CD4-positive, alpha-beta T cell treated with Interleukin-6 at 100 ng/mL for 8 hours (primary cell): Measurements from ENCODE around the gene ENPP6.
"Not testable (repeated sequence)": the region's sequence is repeated elsewhere in the genome, so short reads cannot be mapped to it uniquely, and the experiment has no call there.

Experiments
- DNase-seq: peaks from one replicate; pipeline ENCODE4 v3.0.0-alpha.2; 2020; ENCODE audit warnings: mixed read lengths, low spot score

The ENPP6 gene

GRCh38 chr4:184235526-184235925 lies 17.9 kb upstream of the ENPP6 start:
- DNase-seq: no peak

- no peak for DNase-seq
Measured at GRCh38 chr4:184234155-184234554, 16.5 kb upstream of the ENPP6 start.

- no peak for DNase-seq
Measured at GRCh38 chr4:184232975-184233374, 15.3 kb upstream of the ENPP6 start.

- no peak for DNase-seq
Measured at GRCh38 chr4:184232202-184232601, 14.5 kb upstream of the ENPP6 start.

- DNase-seq: no peak
Measured at GRCh38 chr4:184231573-184231972, 13.9 kb upstream of the ENPP6 start.

GRCh38 chr4:184228056-184228705 lies 10.5 kb upstream of the ENPP6 start:
- DNase-seq: no peak

- no peak for DNase-seq
Measured at GRCh38 chr4:184216515-184216914, 1.2 kb downstream of the ENPP6 start.

- no peak for DNase-seq
Measured at GRCh38 chr4:184215709-184216328, 1.9 kb downstream of the ENPP6 start.

- DNase-seq: no peak
Measured at GRCh38 chr4:184214931-184215330, 2.7 kb downstream of the ENPP6 start.

- DNase-seq: not testable (repeated sequence)
Measured at GRCh38 chr4:184207734-184208607, 9.7 kb downstream of the ENPP6 start.

- DNase-seq: no peak
Measured at GRCh38 chr4:184205243-184205642, 12.4 kb downstream of the ENPP6 start.

- DNase-seq: no peak
Measured at GRCh38 chr4:184203300-184203699, 14.4 kb downstream of the ENPP6 start.

- DNase-seq: no peak
Measured at GRCh38 chr4:184201179-184201578, 16.5 kb downstream of the ENPP6 start.

- no peak for DNase-seq
Measured at GRCh38 chr4:184200296-184200695, 17.4 kb downstream of the ENPP6 start.

- DNase-seq: no peak
Measured at GRCh38 chr4:184199780-184200179, 17.9 kb downstream of the ENPP6 start.

GRCh38 chr4:184198190-184198589 lies 19.5 kb downstream of the ENPP6 start:
- DNase-seq: no peak

- DNase-seq: no peak
Measured at GRCh38 chr4:184197536-184198082, 20.1 kb downstream of the ENPP6 start.

- no peak for DNase-seq
Measured at GRCh38 chr4:184196730-184197385, 20.8 kb downstream of the ENPP6 start.

- DNase-seq: no peak
Measured at GRCh38 chr4:184193556-184194525, 23.8 kb downstream of the ENPP6 start.

GRCh38 chr4:184192933-184193332 lies 24.7 kb downstream of the ENPP6 start:
- DNase-seq: no peak

- DNase-seq: no peak
Measured at GRCh38 chr4:184191267-184191666, 26.4 kb downstream of the ENPP6 start.
